MG63 (cell line): ENCODE results near the gene RAB3C. TPM values are rescaled to one million over a fixed set of nuclear protein-coding genes. Genes with fewer than 3 reads are reported as not detected.

Experiments
- DNase-seq: peaks from one replicate; pipeline ENCODE4 v3.0.0-alpha.2; 2020
- H3K27me3 ChIP-seq: fragments of 250-450 bp; sonication (Bioruptor Pico); 2 replicates; pipeline ENCODE4 v1.5.1; 2020; ENCODE audit warnings: mild to moderate bottlenecking, moderate library complexity
- H3K36me3 ChIP-seq: fragments of 250-450 bp; sonication (Bioruptor Pico); 2 replicates; pipeline ENCODE4 v1.5.1; 2020; ENCODE audit warnings: mild to moderate bottlenecking, moderate library complexity
- H3K4me3 ChIP-seq: fragments of 250-450 bp; sonication (Bioruptor Pico); 2 replicates; pipeline ENCODE4 v1.5.1; 2020; ENCODE audit warnings: mild to moderate bottlenecking, moderate library complexity
- H3K9me3 ChIP-seq: fragments of 250-450 bp; sonication (Bioruptor Pico); 2 replicates; pipeline ENCODE4 v1.5.1; 2020; ENCODE audit warnings: mild to moderate bottlenecking, moderate library complexity
- total RNA-seq: library from RNA; depleted of rRNA; stranded (reverse); fragments of >200 nt; shearing (Covaris generic); gene quantifications from 2 replicates; pipeline ENCODE4 v1.2.3, GENCODE V29; 2014; ENCODE audit warnings: low replicate concordance

Gene RAB3C
- total RNA-seq, 1 experiment from 2014 or later = not detected

DNA sequence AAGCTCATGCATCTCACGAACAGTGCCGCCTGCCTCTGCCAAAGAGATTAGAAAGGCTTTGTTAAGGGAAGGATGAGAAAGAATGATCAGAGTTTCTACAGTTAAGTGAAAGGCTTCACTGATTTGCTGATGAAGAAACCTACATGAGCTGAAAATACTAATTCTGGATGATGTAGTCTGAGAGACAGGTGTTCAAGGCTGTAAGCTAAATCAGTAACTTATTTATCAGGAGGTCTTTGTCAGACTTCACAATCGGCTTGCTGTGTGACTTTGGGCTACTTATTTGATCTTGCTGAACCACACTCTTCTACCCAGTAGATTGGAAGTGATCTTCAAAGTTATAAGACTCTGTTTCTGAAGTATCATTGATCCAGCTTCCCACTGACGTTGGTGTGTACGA, 264.2 kb downstream of the RAB3C start:
- Histone ChIP-seq H3K27me3 (peaks cover 5% of the 10 kb centered on the region; the same call in 1 of the 2 replicates), H3K36me3 (no peaks in the 10 kb centered on the region), H3K4me3 (no peak overlapping the region), H3K9me3 (no peaks in the 10 kb centered on the region)
- DNase-seq = no peak

GRCh38 chr5:58849223-58849622, 266.3 kb downstream of the RAB3C start:
- Histone ChIP-seq H3K9me3 (no peaks in the 10 kb centered on the region), H3K4me3 (no peak overlapping the region), H3K27me3 (peaks cover 15% of the 10 kb centered on the region; the same call in 1 of the 2 replicates), H3K36me3 (no peaks in the 10 kb centered on the region)
- DNase-seq = no peak

DNA sequence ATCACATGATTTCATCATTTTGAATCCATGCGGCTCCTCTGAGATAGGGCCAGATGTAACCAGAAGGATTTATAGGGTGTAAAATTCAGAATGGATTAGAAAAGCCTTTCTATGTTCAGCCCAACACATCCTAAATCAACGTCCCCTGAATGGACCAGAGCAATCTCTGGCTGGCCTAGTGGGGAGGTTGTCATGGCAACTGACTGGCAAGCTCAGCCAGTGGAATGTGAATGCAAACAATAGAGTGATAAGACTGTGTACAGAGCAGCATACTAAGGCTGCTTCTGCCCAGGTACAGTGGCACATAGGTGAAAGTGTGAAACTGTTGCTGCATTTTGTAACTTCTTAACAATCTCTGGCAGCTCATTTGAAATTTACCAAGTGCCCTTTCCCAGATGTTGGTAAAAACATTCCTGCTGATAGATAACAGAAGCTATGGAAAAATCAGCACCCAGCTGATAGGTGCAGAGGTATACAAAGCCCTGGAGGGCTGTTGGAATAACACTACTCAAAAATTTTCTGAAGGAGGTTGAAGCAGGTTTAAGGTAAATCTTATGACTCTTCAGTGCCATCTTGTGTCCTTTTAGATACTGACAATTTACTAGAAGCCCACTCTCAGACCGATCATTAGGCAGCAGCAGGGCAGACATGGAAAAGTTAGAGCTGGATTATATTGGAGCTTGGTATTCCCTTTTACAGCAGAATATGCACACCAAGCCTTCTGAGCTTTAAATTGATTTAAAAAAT, 267.2 kb downstream of the RAB3C start:
- Histone ChIP-seq H3K4me3 (no peak overlapping the region), H3K9me3 (no peaks in the 10 kb centered on the region), H3K36me3 (no peaks in the 10 kb centered on the region), H3K27me3 (peaks cover 15% of the 10 kb centered on the region; the same call in 1 of the 2 replicates)
- DNase-seq = no peak

DNA sequence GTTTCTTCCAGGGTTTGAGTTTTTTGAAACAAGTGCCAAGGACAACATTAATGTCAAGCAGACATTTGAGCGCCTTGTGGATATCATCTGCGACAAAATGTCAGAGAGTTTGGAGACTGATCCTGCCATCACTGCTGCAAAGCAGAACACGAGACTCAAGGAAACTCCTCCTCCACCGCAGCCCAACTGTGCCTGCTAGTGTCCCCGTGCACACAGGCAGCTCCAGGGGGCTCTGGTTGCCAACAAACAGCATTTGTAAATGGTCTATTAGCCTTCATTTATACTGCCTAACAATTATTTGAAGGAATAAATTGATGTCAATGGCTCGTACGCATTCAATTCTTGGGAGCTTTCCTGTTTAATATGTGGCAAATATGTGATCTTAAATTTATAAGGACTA, 268.3 kb downstream of the RAB3C start:
- Histone ChIP-seq H3K9me3 (no peaks in the 10 kb centered on the region), H3K4me3 (no peak overlapping the region), H3K36me3 (no peaks in the 10 kb centered on the region), H3K27me3 (peaks cover 15% of the 10 kb centered on the region; the same call in 1 of the 2 replicates)
- no peak for DNase-seq

- no peaks in the 10 kb centered on the region for H3K36me3 ChIP-seq
- no peak for DNase-seq
- no peaks in the 10 kb centered on the region for H3K9me3 ChIP-seq
- H3K27me3 ChIP-seq = peaks cover 15% of the 10 kb centered on the region; the same call in 1 of the 2 replicates
- no peak overlapping the region for H3K4me3 ChIP-seq
These were observed 268.7 kb downstream of the RAB3C start for GRCh38 chr5:58851571-58851970.

GRCh38 chr5:58852566-58852965, 269.7 kb downstream of the RAB3C start:
- Histone ChIP-seq H3K4me3 (no peak overlapping the region), H3K9me3 (no peaks in the 10 kb centered on the region), H3K27me3 (peaks cover 14% of the 10 kb centered on the region), H3K36me3 (no peaks in the 10 kb centered on the region)
- no peak for DNase-seq

DNA sequence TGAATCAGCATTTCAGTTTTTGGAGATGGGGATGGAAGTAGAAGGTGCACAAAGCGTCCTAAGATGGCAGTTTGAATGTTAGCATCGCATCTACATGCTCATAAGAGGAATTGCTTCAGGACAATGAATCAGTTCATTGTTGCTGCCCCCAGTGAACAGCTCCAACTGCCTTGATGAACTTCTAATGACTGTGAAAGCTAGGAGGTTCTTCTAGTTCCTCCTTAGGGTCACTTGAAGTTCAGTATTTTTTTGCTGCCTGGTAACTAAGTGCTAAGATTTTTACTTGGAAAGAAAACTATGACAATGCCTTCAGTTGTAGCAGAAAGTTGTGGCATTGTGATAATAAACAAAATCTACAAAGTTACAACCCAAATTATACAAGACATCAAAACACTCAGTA, 271.6 kb downstream of the RAB3C start:
- no peak for DNase-seq
- no peak overlapping the region for H3K4me3 ChIP-seq
- H3K27me3 ChIP-seq = peaks cover 14% of the 10 kb centered on the region

GRCh38 chr5:58855851-58856739, 273.2 kb downstream of the RAB3C start:
- DNase-seq = no peak
- peaks cover 14% of the 10 kb centered on the region for H3K27me3 ChIP-seq
- no peaks in the 10 kb centered on the region for H3K36me3 ChIP-seq
- H3K9me3 ChIP-seq = no peaks in the 10 kb centered on the region
- no peak overlapping the region for H3K4me3 ChIP-seq

More for the DNA sequence above, 271.6 kb downstream of the RAB3C start:
- no peaks in the 10 kb centered on the region for H3K36me3 ChIP-seq
- H3K9me3 ChIP-seq = no peaks in the 10 kb centered on the region

DNA sequence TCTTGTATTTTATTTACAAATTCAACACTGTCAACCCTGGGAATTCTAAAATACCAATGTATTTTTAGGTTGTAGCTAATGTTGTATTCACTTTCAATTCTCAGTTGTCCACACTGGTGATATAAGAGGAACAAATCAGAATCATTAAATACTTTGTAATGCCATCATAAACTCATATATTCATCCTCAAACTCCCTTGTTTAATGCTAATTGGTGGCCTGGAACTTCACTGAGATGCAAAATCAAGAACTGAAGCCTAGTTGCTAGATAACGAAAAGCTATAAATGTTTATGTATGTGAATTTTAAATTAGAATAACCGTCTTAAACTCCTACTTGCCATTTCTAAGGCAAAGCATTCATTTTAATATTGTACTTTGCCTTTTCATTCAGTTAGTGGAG, 274.7 kb downstream of the RAB3C start:
- DNase-seq = no peak
- Histone ChIP-seq H3K4me3 (no peak overlapping the region), H3K27me3 (peaks cover 14% of the 10 kb centered on the region), H3K36me3 (no peaks in the 10 kb centered on the region), H3K9me3 (no peaks in the 10 kb centered on the region)

DNA sequence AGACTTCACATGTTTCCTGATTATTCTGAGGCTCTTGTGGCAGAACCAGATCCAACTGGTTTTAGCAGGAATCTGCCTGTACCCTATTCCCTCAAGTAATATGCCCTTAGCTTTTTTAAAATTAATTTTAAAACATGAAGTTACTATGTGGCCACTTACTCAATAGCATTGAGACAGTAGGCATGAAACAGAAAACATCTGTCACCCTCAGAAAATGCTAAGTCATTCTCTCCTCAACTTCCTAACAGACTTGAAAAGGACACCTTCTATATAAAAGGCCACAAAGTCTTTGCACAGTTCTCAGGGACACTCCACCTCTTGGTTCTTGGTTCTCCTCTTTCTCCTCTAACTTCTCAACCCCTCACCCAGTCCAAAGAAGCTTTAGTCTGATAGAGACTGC, 277.8 kb downstream of the RAB3C start:
- Histone ChIP-seq H3K9me3 (no peaks in the 10 kb centered on the region), H3K36me3 (no peaks in the 10 kb centered on the region), H3K4me3 (no peak overlapping the region), H3K27me3 (peaks cover 15% of the 10 kb centered on the region)
- DNase-seq = no peak

DNA sequence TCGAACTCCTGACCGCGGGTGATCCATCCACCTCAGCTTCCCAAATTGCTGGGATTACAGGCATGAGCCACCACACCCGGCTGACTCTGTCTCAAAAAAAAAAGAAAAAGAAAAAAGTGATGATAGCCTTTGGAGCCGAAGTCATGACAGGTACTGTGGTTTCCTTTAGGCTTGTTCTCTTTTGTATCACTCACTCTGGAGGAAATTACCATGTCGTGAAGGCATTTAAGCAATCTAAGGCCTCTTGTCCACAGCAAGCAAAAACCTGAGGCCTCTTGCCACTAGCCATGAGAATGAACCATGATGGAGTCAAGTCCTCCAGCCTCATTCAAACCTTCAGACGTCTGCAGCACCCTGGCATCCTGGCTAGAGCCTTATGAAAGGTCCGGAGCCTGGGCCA, 286.1 kb downstream of the RAB3C start:
- H3K27me3 ChIP-seq = peaks cover 2% of the 10 kb centered on the region; the same call in 1 of the 2 replicates
- DNase-seq = no peak
- no peaks in the 10 kb centered on the region for H3K36me3 ChIP-seq
- no peaks in the 10 kb centered on the region for H3K9me3 ChIP-seq
- H3K4me3 ChIP-seq = no peak overlapping the region

DNA sequence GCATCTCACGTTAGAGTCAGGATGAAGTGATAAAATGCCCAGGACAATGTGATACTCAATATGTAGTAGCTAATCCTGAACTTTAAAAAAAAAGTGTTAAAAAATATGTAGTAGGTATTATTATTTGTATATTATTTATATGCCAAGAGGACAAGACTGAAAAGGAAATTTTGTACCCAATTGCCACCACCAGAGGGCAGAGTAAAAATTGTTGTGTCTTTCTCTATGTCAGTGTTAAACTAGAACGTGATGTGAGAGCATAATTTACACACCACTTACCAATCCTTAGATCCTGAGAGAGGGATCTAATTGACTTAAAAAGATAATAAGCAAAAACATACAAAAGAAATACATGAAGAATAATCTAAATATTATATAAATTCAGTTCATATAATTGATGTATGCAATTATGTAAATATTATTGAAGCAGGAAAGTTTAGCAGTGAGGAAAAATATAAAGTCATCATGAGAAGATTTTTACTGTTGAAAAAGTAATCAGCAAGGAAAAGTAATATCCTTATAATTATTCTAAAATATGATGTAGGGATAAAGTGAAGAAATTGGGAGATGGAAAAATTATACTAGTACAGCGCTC, 288.9 kb downstream of the RAB3C start:
- H3K4me3 ChIP-seq = no peak overlapping the region
- H3K27me3 ChIP-seq = no peaks in the 10 kb centered on the region; the same call in none of the 2 replicates
- DNase-seq = no peak
- H3K9me3 ChIP-seq = no peaks in the 10 kb centered on the region
- H3K36me3 ChIP-seq = no peaks in the 10 kb centered on the region

DNA sequence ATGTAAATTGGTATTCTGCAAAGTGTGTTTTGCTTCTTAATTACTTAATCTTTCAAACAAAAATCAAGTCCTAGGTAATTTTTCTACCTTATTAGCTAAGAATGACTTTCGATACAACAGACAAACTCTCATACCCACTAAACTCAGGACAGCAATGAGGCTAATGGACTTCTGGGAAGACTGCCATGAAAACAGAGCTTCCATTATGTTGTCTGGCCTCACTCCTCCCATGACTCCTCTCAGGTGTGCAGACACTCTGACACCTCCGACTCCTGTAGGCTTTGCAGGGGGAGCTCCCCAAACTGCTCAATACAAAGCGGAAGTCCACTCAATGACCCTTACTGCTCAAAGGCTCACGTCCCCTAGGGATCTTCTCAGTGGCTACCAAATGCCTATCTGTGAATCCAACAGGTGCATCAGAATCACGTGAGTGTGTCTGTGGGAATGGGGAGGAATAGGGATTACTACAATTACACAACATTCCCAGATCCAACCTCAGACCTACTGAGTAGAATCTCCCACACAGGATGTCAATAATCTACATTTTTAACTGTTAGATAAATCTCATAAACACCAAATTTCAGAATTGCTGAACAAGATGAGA, 289.9 kb downstream of the RAB3C start:
- peaks cover 4% of the 10 kb centered on the region for H3K27me3 ChIP-seq

DNA sequence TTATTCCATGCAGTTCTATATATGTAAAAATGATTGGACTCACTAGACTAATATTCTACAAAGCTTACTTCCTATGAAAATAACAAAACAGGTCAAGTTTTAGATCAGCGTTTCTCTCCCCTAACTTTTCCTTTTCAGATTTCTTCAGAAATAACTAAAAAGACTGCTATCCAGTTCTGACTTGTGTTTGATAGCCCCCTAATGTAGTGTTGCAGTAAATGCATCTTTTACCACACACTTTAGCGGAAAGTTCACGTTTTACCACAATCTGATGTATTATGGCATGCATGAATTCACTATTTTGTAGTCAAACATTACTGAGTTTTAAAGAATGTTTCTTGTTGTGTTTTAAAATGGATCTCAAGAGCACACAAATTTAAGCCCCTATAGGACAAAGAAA, 292.7 kb downstream of the RAB3C start:
- DNase-seq = no peak
- H3K27me3 ChIP-seq = peaks cover 4% of the 10 kb centered on the region
- H3K4me3 ChIP-seq = no peak overlapping the region

More for the DNA sequence above, 289.9 kb downstream of the RAB3C start:
- Histone ChIP-seq H3K9me3 (no peaks in the 10 kb centered on the region), H3K4me3 (no peak overlapping the region), H3K36me3 (no peaks in the 10 kb centered on the region)
- DNase-seq = no peak

DNA sequence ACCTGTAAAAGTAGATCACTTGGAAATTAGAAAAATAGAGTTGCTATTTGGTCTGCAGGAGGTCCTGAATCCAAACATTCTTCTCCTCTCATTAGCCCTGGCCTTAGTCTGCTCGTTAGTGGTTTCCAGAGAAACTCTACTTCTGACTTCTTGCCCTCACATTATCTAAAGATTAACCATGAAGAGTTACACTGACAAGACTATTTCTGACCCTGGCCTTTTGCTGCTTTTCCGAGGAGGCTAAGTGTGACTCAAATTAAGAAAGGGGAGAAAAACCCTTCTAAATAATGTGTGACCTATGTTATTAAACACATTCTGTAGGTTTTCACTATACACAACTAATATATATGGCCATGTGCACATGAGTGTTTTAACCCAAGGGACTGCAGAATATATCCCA, 302.4 kb downstream of the RAB3C start:
- no peaks in the 10 kb centered on the region for H3K27me3 ChIP-seq
- H3K36me3 ChIP-seq = no peaks in the 10 kb centered on the region
- DNase-seq = no peak
- H3K9me3 ChIP-seq = no peaks in the 10 kb centered on the region
- no peak overlapping the region for H3K4me3 ChIP-seq

More for the DNA sequence above, 292.7 kb downstream of the RAB3C start:
- no peaks in the 10 kb centered on the region for H3K36me3 ChIP-seq
- no peaks in the 10 kb centered on the region for H3K9me3 ChIP-seq

DNA sequence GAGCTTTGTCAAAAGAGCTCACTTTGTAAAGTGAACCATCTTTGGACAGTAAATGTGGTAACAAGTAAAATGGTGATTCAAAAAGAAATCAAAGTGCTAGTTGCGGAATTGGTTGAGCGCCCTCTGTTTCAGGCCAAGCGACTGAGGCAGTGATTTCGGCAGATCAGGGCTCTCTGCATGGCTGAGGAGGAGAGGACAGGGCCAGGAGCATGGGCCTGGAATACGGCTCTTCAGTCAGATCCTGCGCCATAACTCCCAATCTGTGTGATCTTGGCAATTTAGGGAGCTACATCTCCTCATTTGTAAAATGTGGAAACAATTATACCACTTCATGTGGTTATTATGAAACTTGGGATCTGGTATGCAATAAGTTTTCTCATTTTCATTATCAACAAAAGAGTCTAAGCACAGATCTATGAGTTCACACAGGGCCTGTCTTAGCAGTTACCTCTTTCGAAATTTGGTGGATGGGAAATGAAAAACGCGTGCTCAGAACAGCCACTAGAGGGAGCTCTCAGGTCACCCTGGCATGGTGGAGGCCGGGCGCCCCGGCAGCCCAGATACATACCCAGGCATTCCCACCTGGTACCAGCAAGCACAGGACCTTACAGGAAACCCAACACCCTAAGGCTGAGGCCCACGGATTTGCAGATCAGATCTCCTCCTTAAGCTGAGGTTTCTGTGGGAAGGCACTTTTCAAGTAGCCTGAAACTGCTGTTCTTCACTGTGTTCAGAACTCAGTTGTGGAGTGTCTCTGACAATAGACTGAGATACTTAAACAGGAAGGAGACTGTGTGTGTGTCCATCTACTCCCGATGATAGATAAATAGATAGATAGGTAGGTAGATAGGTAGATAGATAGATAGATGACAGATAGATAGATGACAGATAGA, 303.7 kb downstream of the RAB3C start:
- no peaks in the 10 kb centered on the region for H3K27me3 ChIP-seq
- no peaks in the 10 kb centered on the region for H3K36me3 ChIP-seq
- no peak overlapping the region for H3K4me3 ChIP-seq
- DNase-seq = peak; percentile 43
- H3K9me3 ChIP-seq = no peaks in the 10 kb centered on the region
